Suprapubic skin (tissue), 3 donors: ENCODE data around the gene CMSS1.

Experiments
- EP300 ChIP-seq: sonication (generic); formaldehyde crosslinking; IDR thresholded peaks from one replicate; pipeline ENCODE4 v1.6.1; 2017; ENCODE audit warnings: antibody characterized with exemption
- POLR2A ChIP-seq, 2 donors: fragments of 450-650 bp; IDR thresholded peaks; one replicate each; pipeline ENCODE4 v1.6.1; 2017; ENCODE audit warnings: antibody characterized with exemption in 2 of 2, mild to moderate bottlenecking in 2 of 2, moderate library complexity in 2 of 2
- TF ChIP-seq, protein P1 (sequence below), 2 donors: fragments of 200-600 bp in 1 of 2; fragments of 450-650 bp in 1 of 2; sonication (generic) in 1 of 2; IDR thresholded peaks; one replicate each; pipeline ENCODE4 v1.5.1; 2016 to 2019; ENCODE audit warnings: antibody characterized with exemption in 2 of 2, mild to moderate bottlenecking in 1 of 2, moderate library complexity in 1 of 2

DNA sequence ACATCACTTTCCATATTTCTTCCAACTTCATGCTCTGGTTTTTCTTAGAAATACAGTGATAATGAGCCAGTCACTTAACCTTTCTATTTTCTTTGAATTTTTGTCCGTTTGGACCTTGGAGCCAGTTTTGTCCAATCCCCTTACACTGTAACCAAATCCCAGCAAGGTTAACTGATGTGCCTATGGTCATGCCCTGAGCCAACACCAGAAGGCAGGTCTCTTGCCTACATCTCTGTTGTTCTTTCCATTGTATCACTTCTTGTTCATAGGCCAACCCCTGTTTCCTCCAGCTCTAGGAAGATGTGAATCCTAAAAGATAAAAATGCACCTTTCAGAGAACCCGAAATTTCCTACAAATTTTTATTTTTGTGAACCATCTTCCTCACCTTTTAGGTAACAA, 122.7 kb downstream of the CMSS1 start:
- TF ChIP-seq, protein P1, sequence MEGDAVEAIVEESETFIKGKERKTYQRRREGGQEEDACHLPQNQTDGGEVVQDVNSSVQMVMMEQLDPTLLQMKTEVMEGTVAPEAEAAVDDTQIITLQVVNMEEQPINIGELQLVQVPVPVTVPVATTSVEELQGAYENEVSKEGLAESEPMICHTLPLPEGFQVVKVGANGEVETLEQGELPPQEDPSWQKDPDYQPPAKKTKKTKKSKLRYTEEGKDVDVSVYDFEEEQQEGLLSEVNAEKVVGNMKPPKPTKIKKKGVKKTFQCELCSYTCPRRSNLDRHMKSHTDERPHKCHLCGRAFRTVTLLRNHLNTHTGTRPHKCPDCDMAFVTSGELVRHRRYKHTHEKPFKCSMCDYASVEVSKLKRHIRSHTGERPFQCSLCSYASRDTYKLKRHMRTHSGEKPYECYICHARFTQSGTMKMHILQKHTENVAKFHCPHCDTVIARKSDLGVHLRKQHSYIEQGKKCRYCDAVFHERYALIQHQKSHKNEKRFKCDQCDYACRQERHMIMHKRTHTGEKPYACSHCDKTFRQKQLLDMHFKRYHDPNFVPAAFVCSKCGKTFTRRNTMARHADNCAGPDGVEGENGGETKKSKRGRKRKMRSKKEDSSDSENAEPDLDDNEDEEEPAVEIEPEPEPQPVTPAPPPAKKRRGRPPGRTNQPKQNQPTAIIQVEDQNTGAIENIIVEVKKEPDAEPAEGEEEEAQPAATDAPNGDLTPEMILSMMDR (IDR thresholded peaks at IDR 0.05): no peak
- TF ChIP-seq EP300 (no peak), POLR2A (IDR thresholded peaks at IDR 0.05) (no peak)
